Neural cell (in vitro differentiated cells): ENCODE data around the gene PMF1. TPM values are rescaled to one million over a fixed set of nuclear protein-coding genes. Genes with fewer than 3 reads are reported as not detected.

Source experiments
- H2AFZ ChIP-seq: fragments of 200-600, 300-800 bp; sonication (generic), shearing (Covaris generic); 2 replicates; pipeline ENCODE4 v1.6.0; 2014; ENCODE audit warnings: low read depth, mild to moderate bottlenecking, antibody characterized with exemption, low read length, moderate library complexity
- H3F3A ChIP-seq: fragments of 200-600 bp; shearing (Covaris generic); 2 replicates; pipeline ENCODE4 v1.6.1; 2016; ENCODE audit warnings: mild to moderate bottlenecking, moderate library complexity, mixed read lengths, antibody characterized with exemption, low read length; ENCODE audit not compliant: insufficient read depth, poor library complexity, severe bottlenecking
- H3K27ac ChIP-seq: fragments of 200-600, 300-800 bp; sonication (generic), shearing (Covaris generic); 2 replicates; pipeline ENCODE4 v1.5.1; 2014; ENCODE audit warnings: mild to moderate bottlenecking, low read length, moderate library complexity
- H3K27me3 ChIP-seq: fragments of 300-800, 200-600 bp; sonication (generic), shearing (Covaris generic); 2 replicates; pipeline ENCODE4 v1.6.0; 2014; ENCODE audit warnings: mild to moderate bottlenecking, low read depth, low read length, moderate library complexity; ENCODE audit not compliant: insufficient read depth
- H3K36me3 ChIP-seq: fragments of 300-800, 200-600 bp; sonication (generic), shearing (Covaris generic); 2 replicates; pipeline ENCODE4 v1.5.1; 2014; ENCODE audit warnings: mild to moderate bottlenecking, antibody characterized with exemption, low read length, moderate library complexity; ENCODE audit not compliant: insufficient read depth
- H3K4me2 ChIP-seq: fragments of 300-800, 200-600 bp; sonication (generic), shearing (Covaris generic); 2 replicates; pipeline ENCODE4 v1.6.0; 2014; ENCODE audit warnings: mild to moderate bottlenecking, low read length
- H3K4me3 ChIP-seq: fragments of 300-800, 200-600 bp; sonication (generic), shearing (Covaris generic); 2 replicates; pipeline ENCODE4 v1.5.1; 2014; ENCODE audit warnings: mild to moderate bottlenecking, low read length, moderate library complexity
- H3K79me2 ChIP-seq: fragments of 200-600 bp; shearing (Covaris generic); replicated peaks from 2 replicates; pipeline ENCODE4 v1.6.0; 2014; ENCODE audit warnings: mild to moderate bottlenecking, low read length, moderate library complexity; ENCODE audit not compliant: insufficient read depth
- H3K9ac ChIP-seq: fragments of 300-800, 200-600 bp; sonication (generic), shearing (Covaris generic); 2 replicates; pipeline ENCODE4 v1.6.1; 2016; ENCODE audit warnings: mild to moderate bottlenecking, low read length, mixed read lengths
- H3K9me2 ChIP-seq: fragments of 200-600 bp; shearing (Covaris generic); 2 replicates; pipeline ENCODE4 v1.6.1; 2016; ENCODE audit warnings: mild to moderate bottlenecking, low read length, mixed read lengths; ENCODE audit not compliant: insufficient read depth
- H3K9me3 ChIP-seq: fragments of 200-600, 300-800 bp; sonication (generic), shearing (Covaris generic); 2 replicates; pipeline ENCODE4 v1.6.1; 2016; ENCODE audit warnings: mild to moderate bottlenecking, mixed run types, low read length, moderate library complexity, mixed read lengths
- H4K20me1 ChIP-seq: fragments of 200-600 bp; shearing (Covaris generic); 2 replicates; pipeline ENCODE4 v1.6.1; 2016; ENCODE audit warnings: mild to moderate bottlenecking, mixed run types; ENCODE audit not compliant: insufficient read depth
- EP300 ChIP-seq: fragments of 450-650 bp; conservative IDR thresholded peaks from 2 replicates; pipeline ENCODE4 v1.6.1; 2014; ENCODE audit warnings: antibody characterized with exemption, mild to moderate bottlenecking, moderate library complexity; ENCODE audit not compliant: poor library complexity, severe bottlenecking
- EZH2 ChIP-seq: fragments of 200-600, 300-800 bp; shearing (Covaris generic), sonication (generic); IDR thresholded peaks from 2 replicates; pipeline ENCODE4 v1.6.1; 2014; ENCODE audit warnings: antibody characterized with exemption, low read length, borderline replicate concordance, mild to moderate bottlenecking; ENCODE audit not compliant: insufficient read depth, poor library complexity, severe bottlenecking
- MXI1 ChIP-seq: fragments of 450-650 bp; conservative IDR thresholded peaks from 2 replicates; pipeline ENCODE4 v1.6.1; 2014; ENCODE audit warnings: antibody characterized with exemption, mild to moderate bottlenecking; ENCODE audit not compliant: poor library complexity, severe bottlenecking
- POLR2AphosphoS5 ChIP-seq: IDR thresholded peaks from 2 replicates; pipeline ENCODE4 v1.6.1; 2012
- RAD21 ChIP-seq: fragments of 450-650 bp; conservative IDR thresholded peaks from 2 replicates; pipeline ENCODE4 v1.6.1; 2014; ENCODE audit warnings: antibody characterized with exemption, mild to moderate bottlenecking, moderate library complexity
- SMC3 ChIP-seq: fragments of 450-650 bp; conservative IDR thresholded peaks from 2 replicates; pipeline ENCODE4 v1.6.1; 2014; ENCODE audit warnings: antibody characterized with exemption, mild to moderate bottlenecking, moderate library complexity; ENCODE audit not compliant: poor library complexity
- TAF1 ChIP-seq: IDR thresholded peaks from 2 replicates; pipeline ENCODE4 v1.6.1; 2012; ENCODE audit warnings: low read depth
- polyA plus RNA-seq: library from polyadenylated mRNA; depleted of rRNA; stranded (reverse); fragments of >200 nt; gene quantifications from 2 replicates; pipeline ENCODE4 v1.2.3, GENCODE V29; 2014
- TF ChIP-seq, protein P1 (sequence below): IDR thresholded peaks from 2 replicates; pipeline ENCODE4 v1.6.1; 2012; ENCODE audit warnings: borderline replicate concordance
- TF ChIP-seq, protein P2 (sequence below): fragments of 450-650 bp; IDR thresholded peaks from 2 replicates; pipeline ENCODE4 v1.5.1; 2014; ENCODE audit warnings: antibody characterized with exemption, mild to moderate bottlenecking, moderate library complexity; ENCODE audit not compliant: poor library complexity, severe bottlenecking

The PMF1 gene
- polyA plus RNA-seq, 1 donor from 2014 or later = 97.0 TPM

DNA sequence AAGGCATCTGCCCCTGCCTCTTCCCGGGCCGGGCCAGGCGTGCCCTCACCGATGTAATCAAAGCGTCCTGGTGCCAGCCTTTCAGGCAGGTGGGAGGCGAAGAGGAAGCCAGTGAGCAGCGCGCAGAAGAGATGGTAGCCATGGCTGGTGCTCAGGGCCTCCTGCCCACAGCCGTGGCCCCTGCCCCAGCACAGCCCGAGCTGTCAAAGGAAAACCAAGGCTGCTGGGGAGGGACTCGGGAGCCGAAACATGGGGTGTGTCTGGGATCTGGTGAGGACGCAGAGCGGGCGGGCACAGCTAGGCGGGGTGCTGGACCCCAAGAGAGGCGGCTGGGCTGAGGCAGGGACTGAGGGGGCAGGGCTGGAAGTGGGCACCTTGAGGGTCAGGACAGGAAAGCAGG is 31.9 kb downstream of the PMF1 start:
- H3K36me3 ChIP-seq = no peaks in the 10 kb centered on the region

DNA sequence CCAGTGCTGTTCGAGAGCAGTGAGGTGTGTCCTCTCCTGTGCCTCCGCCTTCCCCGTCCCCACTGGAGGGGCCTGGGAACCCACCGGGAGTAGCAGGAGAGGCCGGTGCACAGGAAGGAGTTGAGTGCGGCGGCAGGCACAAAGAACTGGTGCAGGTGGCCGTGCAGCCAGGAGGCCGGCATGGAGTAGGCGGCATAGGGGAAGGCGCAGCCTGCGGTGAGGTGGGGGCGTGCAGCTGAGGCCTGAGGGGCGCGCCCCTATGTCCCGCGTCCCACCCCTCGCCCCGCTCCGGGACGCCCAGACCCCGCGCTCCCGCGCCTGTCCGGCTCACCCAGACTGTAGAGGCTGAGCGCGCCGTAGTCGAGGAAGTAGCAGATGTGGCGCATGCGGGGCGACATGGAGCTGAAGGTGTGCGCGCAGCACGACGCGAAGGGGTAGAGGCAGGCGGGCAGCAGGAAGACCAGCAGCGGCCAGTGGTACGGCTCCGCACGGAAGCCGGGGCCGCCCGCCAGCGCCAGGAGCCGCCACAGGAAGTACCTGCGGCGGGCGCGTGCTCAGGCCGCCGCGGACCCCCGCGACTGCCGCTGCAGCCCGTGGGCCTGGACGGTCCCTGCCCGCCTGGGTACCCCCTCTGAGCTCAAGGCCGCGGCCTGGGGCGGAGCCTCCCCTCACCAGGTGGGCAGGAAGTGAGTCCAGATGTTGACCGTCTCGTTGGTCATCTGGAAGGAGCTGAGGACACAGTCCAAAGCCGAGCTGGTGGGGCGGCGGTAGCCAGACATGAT is 32.8 kb downstream of the PMF1 start:
- no peak overlapping the region for H2AFZ ChIP-seq
- TF ChIP-seq, protein P1, sequence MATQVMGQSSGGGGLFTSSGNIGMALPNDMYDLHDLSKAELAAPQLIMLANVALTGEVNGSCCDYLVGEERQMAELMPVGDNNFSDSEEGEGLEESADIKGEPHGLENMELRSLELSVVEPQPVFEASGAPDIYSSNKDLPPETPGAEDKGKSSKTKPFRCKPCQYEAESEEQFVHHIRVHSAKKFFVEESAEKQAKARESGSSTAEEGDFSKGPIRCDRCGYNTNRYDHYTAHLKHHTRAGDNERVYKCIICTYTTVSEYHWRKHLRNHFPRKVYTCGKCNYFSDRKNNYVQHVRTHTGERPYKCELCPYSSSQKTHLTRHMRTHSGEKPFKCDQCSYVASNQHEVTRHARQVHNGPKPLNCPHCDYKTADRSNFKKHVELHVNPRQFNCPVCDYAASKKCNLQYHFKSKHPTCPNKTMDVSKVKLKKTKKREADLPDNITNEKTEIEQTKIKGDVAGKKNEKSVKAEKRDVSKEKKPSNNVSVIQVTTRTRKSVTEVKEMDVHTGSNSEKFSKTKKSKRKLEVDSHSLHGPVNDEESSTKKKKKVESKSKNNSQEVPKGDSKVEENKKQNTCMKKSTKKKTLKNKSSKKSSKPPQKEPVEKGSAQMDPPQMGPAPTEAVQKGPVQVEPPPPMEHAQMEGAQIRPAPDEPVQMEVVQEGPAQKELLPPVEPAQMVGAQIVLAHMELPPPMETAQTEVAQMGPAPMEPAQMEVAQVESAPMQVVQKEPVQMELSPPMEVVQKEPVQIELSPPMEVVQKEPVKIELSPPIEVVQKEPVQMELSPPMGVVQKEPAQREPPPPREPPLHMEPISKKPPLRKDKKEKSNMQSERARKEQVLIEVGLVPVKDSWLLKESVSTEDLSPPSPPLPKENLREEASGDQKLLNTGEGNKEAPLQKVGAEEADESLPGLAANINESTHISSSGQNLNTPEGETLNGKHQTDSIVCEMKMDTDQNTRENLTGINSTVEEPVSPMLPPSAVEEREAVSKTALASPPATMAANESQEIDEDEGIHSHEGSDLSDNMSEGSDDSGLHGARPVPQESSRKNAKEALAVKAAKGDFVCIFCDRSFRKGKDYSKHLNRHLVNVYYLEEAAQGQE = no peak
- TF ChIP-seq POLR2AphosphoS5 = peak; percentile 2
- no peaks in the 10 kb centered on the region for H3F3A ChIP-seq
- no peaks in the 10 kb centered on the region for H3K9me3 ChIP-seq
- H3K9me2 ChIP-seq = no peaks in the 10 kb centered on the region
- H3K27me3 ChIP-seq = no peaks in the 10 kb centered on the region
- H3K9ac ChIP-seq = no peak overlapping the region
- no peak overlapping the region for H3K4me3 ChIP-seq
- no peaks in the 10 kb centered on the region for H4K20me1 ChIP-seq
- H3K36me3 ChIP-seq = no peaks in the 10 kb centered on the region
- no peak overlapping the region for H3K4me2 ChIP-seq
- H3K79me2 ChIP-seq = no peaks in the 10 kb centered on the region
- H3K27ac ChIP-seq = no peak overlapping the region

More for the DNA sequence above, 31.9 kb downstream of the PMF1 start:
- Histone ChIP-seq H2AFZ (no peak overlapping the region), H3K27ac (no peak overlapping the region), H4K20me1 (no peaks in the 10 kb centered on the region), H3K4me2 (no peak overlapping the region), H3F3A (no peaks in the 10 kb centered on the region), H3K27me3 (no peaks in the 10 kb centered on the region), H3K4me3 (no peak overlapping the region), H3K9me3 (no peaks in the 10 kb centered on the region), H3K9ac (no peak overlapping the region), H3K79me2 (no peaks in the 10 kb centered on the region), H3K9me2 (no peaks in the 10 kb centered on the region)
- TF ChIP-seq TAF1 = no peak
- TF ChIP-seq, protein P2, sequence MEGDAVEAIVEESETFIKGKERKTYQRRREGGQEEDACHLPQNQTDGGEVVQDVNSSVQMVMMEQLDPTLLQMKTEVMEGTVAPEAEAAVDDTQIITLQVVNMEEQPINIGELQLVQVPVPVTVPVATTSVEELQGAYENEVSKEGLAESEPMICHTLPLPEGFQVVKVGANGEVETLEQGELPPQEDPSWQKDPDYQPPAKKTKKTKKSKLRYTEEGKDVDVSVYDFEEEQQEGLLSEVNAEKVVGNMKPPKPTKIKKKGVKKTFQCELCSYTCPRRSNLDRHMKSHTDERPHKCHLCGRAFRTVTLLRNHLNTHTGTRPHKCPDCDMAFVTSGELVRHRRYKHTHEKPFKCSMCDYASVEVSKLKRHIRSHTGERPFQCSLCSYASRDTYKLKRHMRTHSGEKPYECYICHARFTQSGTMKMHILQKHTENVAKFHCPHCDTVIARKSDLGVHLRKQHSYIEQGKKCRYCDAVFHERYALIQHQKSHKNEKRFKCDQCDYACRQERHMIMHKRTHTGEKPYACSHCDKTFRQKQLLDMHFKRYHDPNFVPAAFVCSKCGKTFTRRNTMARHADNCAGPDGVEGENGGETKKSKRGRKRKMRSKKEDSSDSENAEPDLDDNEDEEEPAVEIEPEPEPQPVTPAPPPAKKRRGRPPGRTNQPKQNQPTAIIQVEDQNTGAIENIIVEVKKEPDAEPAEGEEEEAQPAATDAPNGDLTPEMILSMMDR = no peak
- TF ChIP-seq EP300 = no peak
- no peak for TF ChIP-seq SMC3
- TF ChIP-seq, protein P1 = no peak
- TF ChIP-seq RAD21 = no peak
- TF ChIP-seq EZH2 = no peak
- TF ChIP-seq POLR2AphosphoS5 = no peak
- TF ChIP-seq MXI1 = no peak
